DOHH2 (cell line): ENCODE results near the gene SCAMP5.

ENCODE experiments used
- EZH2phosphoT487 ChIP-seq: fragments of 200-600 bp; sonication (generic); IDR thresholded peaks from 2 replicates; pipeline ENCODE4 v1.6.1; 2017; ENCODE audit warnings: borderline replicate concordance, mild to moderate bottlenecking, antibody characterized with exemption, low read length, moderate library complexity, mixed read lengths
- TF ChIP-seq, protein P1 (sequence below): fragments of 200-600 bp; sonication (generic); IDR thresholded peaks from one replicate; pipeline ENCODE4 v1.5.1; 2014; ENCODE audit warnings: antibody characterized with exemption, mild to moderate bottlenecking, low read depth, low read length; ENCODE audit not compliant: poor library complexity, severe bottlenecking

DNA sequence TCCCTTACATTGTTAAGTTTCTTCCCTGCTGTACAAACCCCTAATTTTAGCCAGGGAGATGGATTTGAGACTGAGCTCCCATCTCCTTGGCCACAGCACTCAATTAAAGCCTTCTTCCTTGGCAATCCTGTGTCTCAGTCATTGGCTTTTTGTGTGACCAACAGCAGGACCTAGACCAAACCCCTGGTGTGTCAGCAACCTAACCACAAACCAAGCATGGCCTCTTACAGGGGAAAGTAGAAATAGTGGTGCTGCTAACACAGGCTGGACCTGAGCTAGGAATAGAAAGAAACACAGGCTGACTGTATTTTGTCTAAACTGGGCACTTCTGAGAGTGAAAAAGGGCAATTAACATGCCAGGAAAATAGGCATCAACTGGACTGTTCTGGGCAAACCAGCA, 65.9 kb downstream of the SCAMP5 start:
- TF ChIP-seq, protein P1, sequence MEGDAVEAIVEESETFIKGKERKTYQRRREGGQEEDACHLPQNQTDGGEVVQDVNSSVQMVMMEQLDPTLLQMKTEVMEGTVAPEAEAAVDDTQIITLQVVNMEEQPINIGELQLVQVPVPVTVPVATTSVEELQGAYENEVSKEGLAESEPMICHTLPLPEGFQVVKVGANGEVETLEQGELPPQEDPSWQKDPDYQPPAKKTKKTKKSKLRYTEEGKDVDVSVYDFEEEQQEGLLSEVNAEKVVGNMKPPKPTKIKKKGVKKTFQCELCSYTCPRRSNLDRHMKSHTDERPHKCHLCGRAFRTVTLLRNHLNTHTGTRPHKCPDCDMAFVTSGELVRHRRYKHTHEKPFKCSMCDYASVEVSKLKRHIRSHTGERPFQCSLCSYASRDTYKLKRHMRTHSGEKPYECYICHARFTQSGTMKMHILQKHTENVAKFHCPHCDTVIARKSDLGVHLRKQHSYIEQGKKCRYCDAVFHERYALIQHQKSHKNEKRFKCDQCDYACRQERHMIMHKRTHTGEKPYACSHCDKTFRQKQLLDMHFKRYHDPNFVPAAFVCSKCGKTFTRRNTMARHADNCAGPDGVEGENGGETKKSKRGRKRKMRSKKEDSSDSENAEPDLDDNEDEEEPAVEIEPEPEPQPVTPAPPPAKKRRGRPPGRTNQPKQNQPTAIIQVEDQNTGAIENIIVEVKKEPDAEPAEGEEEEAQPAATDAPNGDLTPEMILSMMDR, result no peak
- no peak for TF ChIP-seq EZH2phosphoT487
